COLO668 (cell line): ENCODE measurements around the gene UQCC2.

Experiments used
- DNase-seq: peaks from one replicate; lab custom pipeline; 2025; ENCODE audit not compliant: unreplicated experiment; lab: John Stamatoyannopoulos, UW

UQCC2 gene

DNA sequence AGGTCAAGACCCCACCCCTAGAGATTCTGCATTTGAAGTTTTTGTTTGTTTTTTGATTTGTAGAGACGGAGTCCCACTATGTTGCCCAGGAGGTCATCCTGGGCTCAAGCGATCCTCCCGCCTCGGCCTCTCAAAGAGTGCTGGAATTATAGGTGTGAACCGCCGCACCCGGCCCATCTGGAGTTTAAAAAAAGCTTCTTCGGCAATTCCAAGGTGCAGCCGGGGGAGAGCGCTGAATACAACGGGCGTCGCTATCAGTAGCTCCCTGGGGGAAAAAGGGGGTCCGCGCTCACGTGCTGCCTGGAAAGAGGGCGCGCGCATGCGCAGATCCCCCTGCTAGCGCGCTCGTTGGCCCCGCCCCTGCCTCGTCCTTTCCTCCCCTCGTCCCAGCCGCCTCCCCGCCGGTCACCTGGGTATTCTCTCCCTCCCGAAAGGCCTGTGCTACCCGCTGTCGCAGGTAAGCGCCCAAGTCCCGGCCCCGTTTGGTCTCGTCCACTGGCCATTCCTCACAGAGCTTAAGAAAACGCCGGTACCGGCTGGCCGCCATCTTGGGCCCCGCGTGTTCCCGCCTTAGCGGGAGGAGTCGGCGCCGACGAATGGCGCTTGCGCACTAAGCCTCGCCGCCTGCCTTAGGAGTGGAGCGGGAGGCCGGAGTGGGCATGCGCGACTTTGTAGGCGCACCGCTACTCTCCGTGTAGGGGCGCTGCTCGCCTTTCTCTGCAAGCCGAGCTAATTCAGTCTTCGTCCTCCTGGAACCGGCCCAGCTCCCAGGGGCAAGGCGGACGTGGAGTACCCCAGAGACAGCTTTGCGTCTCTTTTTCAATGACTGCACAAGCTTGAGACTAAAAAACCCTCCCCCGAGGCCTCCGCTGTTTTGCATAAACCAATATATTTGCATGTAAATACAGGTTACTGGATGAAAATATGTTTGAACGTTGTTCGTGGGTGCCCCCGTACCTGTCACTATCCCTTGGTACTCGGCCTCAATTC is at the start of gene UQCC2:
Gene UQCC2, minus strand, starts transcription at position 561 of the 990 bp plus-strand sequence. Its CDS starts 14 bp downstream, at position 547.
- DNase-seq = peak; percentile 94

DNA sequence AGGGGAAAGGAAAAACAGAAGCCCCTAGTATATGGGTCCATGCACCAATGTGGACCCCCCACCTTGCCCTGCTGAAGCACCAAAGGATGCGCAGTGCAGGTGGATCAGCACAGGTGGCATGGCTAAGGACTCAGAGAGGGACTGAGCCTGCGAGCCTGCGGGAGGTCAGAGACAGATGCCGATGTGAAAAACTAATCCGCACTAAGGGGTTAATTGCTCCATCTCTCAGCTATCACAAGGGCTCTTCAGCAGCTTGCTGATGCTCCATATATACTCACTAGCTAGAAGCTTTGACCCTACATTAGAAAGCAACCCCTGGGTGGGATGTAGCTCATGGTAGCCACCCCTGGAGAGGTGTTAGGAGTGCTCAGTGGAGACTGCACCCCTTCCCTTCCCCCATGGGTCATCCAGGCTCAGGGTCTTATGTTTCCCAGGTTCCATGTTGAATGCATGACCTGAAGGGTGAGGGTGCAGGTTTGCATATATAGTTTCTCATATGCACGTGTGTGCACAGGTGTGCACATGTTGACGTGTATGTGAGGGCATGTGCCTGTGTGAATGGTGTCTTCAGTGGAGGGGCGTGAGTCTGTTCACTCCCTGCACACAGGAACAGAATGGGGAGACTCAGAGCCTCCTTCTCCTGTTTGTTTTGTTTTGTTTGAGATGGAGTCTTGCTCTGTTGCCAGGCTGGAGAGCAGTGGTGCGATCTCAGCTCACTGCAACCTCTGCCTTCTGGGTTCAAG is 48.6 kb upstream of the UQCC2 start:
- DNase-seq = peak; percentile 17

DNA sequence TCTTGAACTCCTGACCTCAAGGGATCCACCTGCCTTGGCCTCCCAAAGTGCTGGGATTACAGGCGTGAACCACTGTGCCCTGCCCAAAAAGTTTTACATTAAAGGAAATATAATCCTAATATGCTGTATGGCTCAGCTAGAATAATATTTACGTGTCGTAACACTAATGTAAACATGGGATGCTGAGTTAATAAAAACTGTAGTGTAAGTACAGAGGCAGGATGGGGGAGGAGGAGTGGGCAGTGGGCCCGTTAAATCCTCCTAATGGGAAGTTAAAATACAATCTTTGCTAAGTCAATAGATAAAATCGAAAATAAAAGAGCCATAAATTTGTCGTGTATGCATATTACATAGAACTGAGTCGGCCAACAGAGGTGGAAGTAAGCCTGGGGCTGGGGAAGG is 47.3 kb upstream of the UQCC2 start:
- no peak for DNase-seq

DNA sequence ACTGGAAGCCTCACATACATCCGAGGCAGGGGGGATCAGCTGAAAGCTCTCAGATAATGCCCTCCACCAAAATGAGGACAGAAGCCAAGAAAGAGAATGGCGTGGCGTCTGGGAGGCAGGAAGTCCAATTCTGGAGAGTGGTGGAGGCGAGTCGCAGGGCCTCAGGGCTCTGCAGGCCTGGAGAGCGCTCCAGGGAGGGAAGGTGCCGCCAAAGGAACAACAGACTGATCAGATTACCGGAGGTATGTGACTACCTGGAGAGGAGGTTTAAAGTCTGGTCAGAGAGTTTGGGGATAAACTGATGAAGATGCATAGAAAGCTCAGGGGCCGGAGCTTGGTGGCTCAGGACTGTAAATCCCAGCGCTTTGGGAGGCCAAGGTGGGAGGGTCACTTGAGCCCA is 46.4 kb upstream of the UQCC2 start:
- DNase-seq = peak; percentile 11

DNA sequence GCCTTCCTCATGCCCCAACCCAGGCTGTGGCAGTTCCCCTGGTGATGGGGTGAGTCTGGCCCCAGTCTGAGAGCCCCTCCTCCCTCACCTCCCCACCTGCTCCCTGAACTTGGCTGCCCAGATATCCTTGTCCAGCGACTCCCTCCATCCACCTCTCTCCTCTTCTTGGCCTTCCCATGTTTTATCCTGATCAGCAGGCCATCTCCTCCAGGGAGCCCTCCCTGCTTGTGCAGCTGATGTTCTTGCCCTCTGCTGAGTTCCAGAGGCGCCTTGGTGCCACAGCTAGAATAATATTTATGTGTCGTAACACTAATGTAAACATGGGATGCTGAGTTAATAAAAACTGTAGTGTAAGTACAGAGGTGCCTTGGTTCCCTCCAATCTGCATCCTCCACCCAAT is 45.6 kb upstream of the UQCC2 start:
- DNase-seq = no peak

DNA sequence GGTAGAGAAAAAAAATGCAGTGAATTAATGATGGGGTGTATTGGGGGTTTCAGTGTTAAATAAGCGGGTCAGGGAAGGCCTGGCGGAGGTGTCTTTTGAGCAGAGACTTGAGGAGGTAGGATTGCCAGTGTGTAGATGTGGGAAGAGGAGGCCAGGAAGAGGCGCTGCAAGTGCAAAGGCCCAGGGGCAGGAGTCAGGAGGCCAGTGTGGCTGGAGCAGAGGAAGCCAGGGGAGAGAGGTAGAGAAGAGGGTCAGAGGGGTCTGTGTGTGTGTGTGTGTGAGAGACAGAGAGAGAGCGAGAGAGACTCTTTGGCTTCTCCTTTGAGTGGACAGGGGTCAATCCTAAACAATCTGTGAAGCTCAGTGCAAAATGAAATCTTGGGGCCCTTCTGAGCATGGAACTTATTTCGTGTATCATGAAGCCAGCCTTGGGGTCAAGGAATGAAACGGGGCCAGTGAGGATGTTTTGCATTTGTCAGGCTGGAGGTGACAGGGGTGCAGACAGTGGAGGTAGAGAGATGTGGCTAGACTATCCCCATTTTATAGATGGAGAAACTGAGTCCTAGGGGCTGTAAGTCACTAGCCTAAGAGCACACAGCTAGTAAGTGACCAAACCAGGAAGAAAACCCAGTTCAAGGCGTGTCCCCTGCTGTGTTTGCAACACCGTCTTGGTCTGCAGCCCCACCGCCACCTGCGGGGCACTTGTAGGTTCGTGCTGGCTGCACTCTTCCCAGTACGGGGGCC is 44.9 kb upstream of the UQCC2 start:
- no peak for DNase-seq

DNA sequence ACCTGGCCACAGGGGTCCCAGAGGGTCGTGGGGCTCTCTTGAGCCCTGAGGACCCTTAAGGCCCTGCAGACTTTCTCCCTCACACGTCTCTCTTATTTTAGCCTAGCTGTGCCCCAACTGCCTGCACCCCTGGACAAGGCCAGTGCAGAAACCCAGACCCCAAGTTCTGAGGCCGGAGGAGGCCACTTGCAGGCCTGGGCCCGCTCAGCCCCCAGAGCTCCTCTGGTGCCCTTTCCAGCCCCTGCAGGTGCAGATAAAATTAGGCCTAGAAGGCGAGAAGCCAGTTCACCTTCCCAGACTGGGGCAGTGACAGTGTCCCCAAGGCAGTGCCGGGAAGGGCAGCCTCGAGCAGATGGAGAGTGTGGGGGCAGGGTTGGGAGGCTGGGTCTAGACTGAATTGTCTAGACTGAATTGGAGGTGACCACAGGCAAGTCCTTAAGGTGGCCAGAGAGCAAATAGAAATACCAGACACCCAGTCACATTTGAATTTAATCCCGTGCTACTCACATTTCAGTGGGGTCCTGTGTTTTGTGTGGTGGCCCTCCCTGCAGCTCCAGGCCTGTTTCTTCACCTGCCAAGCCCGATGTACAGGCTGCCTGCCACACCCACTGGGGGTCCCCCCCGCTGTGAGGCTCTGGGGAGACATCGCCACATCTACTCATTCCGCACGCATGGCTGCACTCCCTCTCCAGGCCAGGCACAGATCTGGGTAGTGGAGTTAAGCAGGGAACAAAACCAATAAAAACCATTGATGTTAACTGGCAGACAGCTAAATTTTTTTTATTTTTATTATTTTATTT is 43.8 kb upstream of the UQCC2 start:
- DNase-seq = peak; percentile 92

DNA sequence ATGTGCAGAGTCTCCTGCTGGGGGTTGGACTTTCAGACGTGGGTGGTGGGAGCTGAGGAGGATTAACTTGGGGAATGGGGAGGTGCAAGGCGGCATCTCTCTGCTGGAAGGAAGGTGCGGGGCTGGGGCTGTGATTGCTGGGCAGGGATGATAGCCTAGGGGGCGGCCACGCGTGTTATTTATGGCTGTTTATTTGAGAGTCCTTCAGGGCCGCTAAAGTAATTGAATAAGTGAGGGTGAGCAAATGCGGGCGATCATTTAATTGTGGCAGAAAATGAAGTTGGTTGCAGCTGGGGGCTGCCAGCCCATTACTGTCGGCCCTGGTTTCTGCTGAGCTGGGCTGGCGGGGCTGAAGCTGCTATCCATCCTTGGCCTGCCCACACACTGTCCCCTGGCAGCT is 42.7 kb upstream of the UQCC2 start:
- no peak for DNase-seq

DNA sequence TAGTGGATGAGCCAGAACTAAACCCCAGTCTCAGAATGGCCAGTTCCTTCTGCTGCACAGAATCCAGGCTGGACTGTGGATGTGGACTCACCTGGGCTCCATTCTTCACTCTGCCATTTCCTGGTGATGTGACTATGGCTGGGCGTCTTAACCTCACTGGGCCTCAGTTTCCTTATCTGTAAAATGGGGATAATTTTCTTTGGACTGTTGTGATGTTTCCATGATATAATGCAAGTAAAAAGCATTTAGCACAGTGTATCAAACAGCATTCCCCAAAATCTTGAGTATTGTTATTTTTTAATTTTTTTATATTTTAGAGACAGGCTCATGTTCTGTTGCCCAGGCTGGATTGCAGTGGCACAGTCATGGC is 41.1 kb upstream of the UQCC2 start:
- no peak for DNase-seq

DNA sequence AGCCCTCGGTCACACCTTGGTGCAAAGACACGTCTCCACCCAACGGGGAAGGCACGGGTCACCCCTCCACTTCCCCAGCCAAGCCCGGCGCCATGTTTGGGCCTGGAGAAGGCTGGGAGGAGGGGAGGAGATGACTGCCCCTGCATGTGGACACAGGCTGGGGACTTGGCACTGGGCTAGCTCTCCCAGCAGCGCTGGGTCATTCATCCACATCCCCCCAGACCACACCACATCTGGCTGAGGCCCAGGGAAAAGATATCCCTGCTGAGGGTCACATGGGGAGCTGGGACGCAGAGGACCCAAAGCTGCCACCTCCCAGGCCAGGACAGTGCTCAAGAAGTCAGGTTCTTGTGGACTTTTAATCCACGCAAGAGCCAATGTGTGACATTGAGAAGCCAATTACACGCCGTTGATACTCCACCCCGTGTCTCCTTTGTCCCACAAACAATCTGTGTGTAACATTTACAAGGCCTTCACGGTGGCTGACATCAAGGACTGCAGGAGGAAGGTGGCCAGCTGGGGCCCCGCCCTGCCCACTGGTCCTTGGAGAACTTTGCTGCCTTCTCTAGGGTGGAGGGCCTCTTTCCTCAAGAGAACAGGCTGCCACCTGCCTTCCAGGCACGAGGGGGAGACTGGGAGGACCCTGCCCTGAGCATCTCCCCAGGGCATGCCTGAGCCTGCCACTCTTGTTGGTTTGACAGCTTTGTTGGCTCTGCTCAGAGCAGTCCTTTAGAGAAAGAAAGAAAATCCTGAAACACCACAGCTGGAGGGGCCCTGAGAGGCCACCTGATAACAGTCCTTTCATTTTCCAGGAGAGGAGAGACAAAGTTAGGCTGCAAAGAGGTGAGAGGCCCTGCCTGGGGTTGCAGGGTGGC is 40.5 kb upstream of the UQCC2 start:
- DNase-seq = peak; percentile 51

DNA sequence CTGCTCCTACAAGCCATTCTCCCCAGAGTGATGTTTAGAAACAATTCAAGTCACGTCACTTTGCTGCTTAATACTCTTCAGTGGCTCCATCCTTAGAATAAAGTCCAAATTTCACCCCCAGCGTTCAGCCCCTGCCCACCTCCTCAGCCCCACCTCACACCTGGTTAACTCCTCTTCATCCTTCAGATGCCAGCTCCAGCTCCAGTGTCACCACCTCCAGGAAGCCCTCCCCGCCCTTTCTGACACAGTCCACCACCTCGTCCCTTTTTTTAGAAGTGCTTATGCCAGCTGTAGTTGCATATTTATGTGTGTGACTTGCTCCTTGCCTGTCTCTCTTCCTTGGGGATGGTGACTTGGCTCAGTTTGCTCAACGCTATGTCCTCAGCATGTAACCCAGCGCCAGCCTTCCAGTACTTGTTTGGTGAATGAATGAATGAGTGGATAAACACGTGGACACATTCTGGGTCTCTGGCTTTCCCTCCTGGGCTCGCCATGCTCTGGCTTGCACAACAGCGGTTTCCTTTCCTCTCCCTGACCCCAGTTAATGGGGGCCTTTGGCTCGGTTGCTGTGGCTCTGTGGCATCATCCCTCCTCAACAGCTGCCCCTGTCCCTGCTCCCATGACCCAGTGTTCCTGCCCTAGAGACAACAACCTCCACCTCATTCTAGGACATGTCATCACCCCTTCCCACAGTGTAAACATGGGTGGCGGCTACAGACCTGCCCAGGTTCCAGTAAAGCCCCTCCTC is 38.9 kb upstream of the UQCC2 start:
- no peak for DNase-seq

DNA sequence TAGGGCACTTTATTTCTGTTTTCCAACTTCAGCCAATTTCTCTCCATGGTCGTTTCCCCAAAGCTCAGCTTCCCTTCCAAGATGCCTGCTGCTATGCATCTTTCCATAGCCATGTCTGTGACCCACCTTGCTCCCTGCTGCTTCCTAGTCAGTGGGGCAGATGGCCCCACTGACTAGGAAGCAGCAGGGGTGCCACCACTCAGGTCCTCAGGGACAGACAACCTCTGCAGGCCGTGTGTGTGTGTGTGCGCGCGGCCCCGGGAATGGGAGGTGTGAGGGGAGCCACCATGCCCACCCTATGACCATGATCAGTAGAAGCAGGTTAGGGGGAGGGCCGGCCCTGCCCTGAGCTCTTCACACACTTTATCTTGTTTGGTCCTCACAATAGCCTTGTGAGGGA is 37.9 kb upstream of the UQCC2 start:
- no peak for DNase-seq

DNA sequence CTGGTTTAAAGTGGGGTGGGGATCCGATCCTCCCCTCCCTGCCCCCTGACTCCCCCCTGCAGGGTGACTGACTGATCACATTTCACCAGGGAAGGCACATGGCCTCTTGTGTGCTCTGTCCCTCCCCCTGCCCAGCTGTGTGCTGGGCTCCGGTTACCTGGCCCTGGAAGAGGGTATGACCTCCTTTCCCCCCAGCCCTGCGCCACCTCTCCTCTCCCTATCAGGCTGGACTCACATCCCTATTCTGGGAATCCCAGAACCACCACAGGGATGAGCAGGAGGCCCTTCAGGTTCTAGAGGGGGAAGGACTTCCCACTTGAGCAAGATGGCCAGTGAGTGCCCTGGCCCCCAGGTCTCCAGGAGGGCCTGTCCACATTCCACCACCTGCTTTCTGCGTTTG is 37.3 kb upstream of the UQCC2 start:
- peak; percentile 27 for DNase-seq

DNA sequence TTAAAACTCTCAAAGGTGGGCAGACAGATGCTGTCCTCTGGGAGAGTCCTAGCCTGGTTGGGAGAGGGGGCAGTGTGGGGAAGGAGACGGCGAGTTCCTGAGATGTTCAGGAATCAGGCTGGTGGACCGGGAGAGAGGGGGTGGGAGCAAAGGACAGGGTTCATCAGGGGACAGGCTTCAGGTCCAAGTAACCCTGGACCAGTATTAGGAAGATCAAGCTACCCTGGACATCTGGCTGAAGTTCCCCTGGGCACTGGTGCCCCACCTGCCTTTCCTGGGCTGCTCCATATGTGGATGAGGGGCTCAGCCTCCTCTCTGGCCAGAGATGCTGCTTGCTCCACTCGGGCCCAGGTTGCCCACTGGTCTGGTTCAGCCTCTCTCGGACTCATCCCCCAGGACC is 36.3 kb upstream of the UQCC2 start:
- no peak for DNase-seq

DNA sequence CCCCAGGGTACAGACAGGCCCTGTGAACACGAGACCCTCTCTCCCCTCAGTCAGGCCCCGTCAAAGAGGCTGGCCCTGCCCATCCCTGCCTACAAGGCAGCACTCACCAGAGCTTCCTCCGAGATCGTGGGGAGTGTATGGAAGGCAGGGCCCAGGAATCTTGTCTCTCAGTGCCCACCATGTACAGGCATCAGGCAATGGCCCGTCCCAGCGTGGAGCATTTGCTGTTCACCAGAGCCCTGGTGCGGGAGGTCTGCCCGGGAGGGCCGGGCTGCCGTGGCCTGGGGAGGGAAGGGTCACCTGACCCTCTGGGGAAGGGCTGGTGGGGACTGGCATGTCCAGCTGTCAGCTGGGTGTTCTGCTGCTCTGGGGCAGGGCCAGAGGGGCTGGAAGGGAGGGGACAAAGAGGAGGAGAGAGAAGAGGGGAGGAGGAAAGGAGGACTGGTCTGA is 35.2 kb upstream of the UQCC2 start, which contains the start of gene IP6K3:
Gene IP6K3, minus strand, starts transcription at position 255 of the 450 bp plus-strand sequence. CDS start 11,429 bp downstream, outside the sequence.
- DNase-seq = no peak

DNA sequence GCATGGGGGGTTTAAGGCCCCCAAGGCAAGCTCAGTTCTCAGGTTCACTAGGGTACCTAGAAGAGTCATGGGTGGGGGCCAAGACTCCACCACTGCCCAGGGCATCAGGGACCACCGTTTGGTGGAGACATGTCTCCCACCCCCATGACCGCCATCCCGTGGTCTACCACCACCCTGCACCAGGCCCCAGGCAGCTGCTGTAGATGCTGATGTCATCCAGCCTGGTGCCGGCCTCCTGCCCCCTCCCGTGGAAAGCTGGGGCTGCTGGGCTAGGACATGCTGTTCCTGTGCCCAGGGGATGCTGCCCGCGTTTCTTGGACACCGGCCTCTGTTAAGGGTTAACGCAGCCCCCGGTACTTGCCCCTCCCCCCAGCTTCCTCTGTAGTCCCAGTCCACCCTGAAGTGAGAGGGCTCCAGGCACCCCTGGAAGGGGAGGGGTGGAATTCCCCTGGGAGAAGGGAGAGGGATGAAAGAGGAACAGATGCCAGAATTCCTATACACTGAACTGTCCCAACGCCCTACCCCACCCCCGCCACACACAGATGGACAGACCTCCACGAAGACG is 34.6 kb upstream of the UQCC2 start:
- peak; percentile 47 for DNase-seq

DNA sequence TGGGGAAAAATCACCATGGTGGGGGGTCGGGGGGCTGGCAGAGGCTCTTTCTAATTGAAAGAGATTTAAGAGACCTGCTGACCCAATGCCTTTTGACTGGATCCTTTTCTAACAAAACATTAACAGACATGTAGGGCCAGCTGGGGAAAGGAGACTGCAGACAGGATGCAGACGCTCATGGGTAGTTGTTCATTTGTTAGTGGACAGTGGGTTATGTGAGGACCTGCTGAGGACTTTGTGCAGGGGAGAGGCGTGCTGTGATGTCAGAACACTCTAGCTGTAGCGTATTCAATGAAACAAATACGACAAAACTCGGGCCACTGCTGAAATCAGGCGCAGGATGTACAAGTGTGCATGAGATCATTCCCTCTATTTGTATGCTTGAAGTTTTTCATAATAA is 34.0 kb upstream of the UQCC2 start:
- peak; percentile 7 for DNase-seq

DNA sequence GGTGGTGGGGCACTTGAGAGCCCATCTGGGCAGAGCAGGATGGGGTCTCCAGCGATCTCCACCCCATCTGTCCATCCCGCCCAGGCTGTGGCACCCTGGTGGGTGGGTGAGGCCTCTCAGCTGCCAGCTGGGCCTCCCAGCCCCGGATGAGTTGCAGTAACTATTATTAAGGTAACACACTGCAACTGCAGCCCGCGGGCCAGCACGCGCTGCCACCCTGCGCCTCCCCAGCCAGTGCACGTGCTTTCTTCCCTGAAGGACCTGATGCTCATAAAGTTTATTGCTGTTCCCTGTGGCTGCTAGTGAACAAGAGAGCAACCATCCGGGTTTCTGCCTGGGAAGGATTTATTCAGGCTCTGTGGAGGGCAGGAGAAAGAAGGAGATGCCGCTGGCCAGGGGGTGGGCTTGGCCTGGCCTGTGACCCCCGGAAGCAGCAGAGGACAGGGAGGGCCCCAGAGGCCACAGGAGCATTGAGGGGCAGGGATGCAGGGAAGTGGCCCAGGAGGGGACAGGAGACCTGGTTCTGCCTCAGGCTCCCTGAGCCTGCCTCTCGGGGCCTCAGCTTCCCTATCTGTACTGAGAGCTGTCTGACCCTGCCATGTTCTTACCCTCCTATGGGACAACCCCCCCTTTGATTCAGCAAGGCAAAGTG is 33.5 kb upstream of the UQCC2 start:
- DNase-seq = peak; percentile 66
